Heart left ventricle (tissue), 16 donors: Measurements from ENCODE around the gene SPRYD7. TPM values are rescaled to one million over a fixed set of nuclear protein-coding genes. Genes with fewer than 3 reads are reported as not detected.
A peak's percentile ranks its signal among the peaks of the same experiment; 100 is the strongest.
"Not testable (repeated sequence)": the region's sequence is repeated elsewhere in the genome, so short reads cannot be mapped to it uniquely, and the experiment has no call there.

Experiments used
- ATAC-seq, 4 donors: fragments of 200-7000 bp; cut with Tn5 transposase; one replicate each; pipeline ENCODE4 v1.9.1; 2020 to 2022; ENCODE audit warnings: moderate library complexity in 4 of 4, mild to moderate bottlenecking in 3 of 4, moderate number of reproducible peaks in 1 of 4
- DNase-seq, 5 donors: peaks; one replicate each; pipeline ENCODE4 v3.0.0-alpha.2; 2020
- H3K27ac ChIP-seq, 12 donors: fragments of 200-600 bp; sonication (generic) in 4 of 12; one replicate each; pipeline versions ENCODE4 v1.5.0 to v1.8.0; 2016 to 2022; ENCODE audit warnings: mild to moderate bottlenecking in 2 of 12
- H3K27me3 ChIP-seq, 9 donors: fragments of 200-600 bp; sonication (generic) in 2 of 9; one replicate each; pipeline versions ENCODE4 v1.5.1 to v1.8.0; 2016 to 2022; ENCODE audit warnings: mild to moderate bottlenecking in 3 of 9
- H3K36me3 ChIP-seq, 9 donors: fragments of 200-600 bp; sonication (generic) in 2 of 9; one replicate each; pipeline versions ENCODE4 v1.5.0 to v1.8.0; 2018 to 2022; ENCODE audit warnings: mild to moderate bottlenecking in 2 of 9
- H3K4me1 ChIP-seq, 12 donors: fragments of 200-600 bp; sonication (generic) in 4 of 12; one replicate each; pipeline versions ENCODE4 v1.5.0 to v1.8.0; 2016 to 2022; ENCODE audit warnings: mild to moderate bottlenecking in 3 of 12
- H3K4me3 ChIP-seq, 12 donors: fragments of 200-600 bp; sonication (generic) in 4 of 12; one replicate each; pipeline versions ENCODE4 v1.5.0 to v1.8.0; 2017 to 2022; ENCODE audit warnings: mild to moderate bottlenecking in 9 of 12, moderate library complexity in 4 of 12
- H3K9me3 ChIP-seq, 12 donors: fragments of 200-600 bp; sonication (generic) in 4 of 12; one replicate each; pipeline versions ENCODE4 v1.5.0 to v1.8.0; 2016 to 2022; ENCODE audit warnings: mild to moderate bottlenecking in 1 of 12
- CTCF ChIP-seq, 12 donors: fragments of 200-600 bp; sonication (generic) in 4 of 12; IDR thresholded peaks; one replicate each; pipeline versions ENCODE4 v1.5.0 to v1.8.0; 2018 to 2022; ENCODE audit warnings: antibody characterized with exemption in 12 of 12, mild to moderate bottlenecking in 5 of 12
- POLR2A ChIP-seq, 2 donors: fragments of 450-650 bp; IDR thresholded peaks; one replicate each; pipeline ENCODE4 v1.6.1; 2017; ENCODE audit warnings: antibody characterized with exemption in 2 of 2, mild to moderate bottlenecking in 2 of 2, moderate library complexity in 2 of 2
- WGBS, 4 donors: extraction: QIAGEN DNeasy Blood & Tissue Kit in 2 of 4; methylation state at CpG; one replicate each; pipeline versions ENCODE4 v1.1.5 to v1.1.7; 2013 to 2018; 5-methylcytosine and 5-hydroxymethylcytosine counted together
- intact Hi-C, 10 donors: fragments of 100-400 bp; cut with DNase I; formaldehyde crosslinking; loops; one replicate each; pipeline versions ENCODE4 v1.11.1 to v1.14.2; 2022
- polyA plus RNA-seq, 2 donors: library from polyadenylated mRNA; stranded (reverse); fragments of 200-250 nt; gene quantifications; one replicate each; pipeline ENCODE4 v1.2.3, GENCODE V29; 2013
- total RNA-seq, 9 donors: library from RNA; depleted of rRNA in 2 of 9; stranded (reverse); fragments of >200 nt in 2 of 9; fragmentation: NEBNext Ultra II Directional in 3 of 9; extraction: Animal tissue kit (Norgen Biotek cat#: 25700) in 3 of 9; gene quantifications; one replicate each; pipeline versions ENCODE4 v1.1.0 to v1.2.4, GENCODE V29; 2016 to 2023
- donor health status: ischemic (EF 13 %, LVEDD 7.1; RV severe dilation, severe dysfunction).
- donor health status: healthy with polysubstance abuse.
- donor health status: DM: no; HTN: yes; CAD: no.
- donor health status: DM: no; HTN: no; CAD: no.
- donor health status: ischemic (EF 25% LVEDD 6.9; RV normal size, moderate dysfunction).
- donor health status: ischemic (EF 25% LVEDD 5.7; RV mildly dilated, moderate dysfunction).
- donor health status: healthy.
- donor health status: DM: yes; HTN: yes; CAD: no.
- donor health status: ischemic (EF 35%, LVEDD 5.7; RV mildly dilated, moderate dysfunction).
- donor health status: nonischemic (EF 11% LVEDD 7.7; RV severe dilation, severe dysfunction).
- donor health status: DM: yes; HTN: yes; CAD: no.
- donor health status: PGD.
- donor health status: ischemic (EF 29% LVEDD 5.4; RV normal size, mild dysfunction).
- donor health status: nonischemic (EF 23%, LVEDD 6.1; RV moderate dilation, normal function).

The SPRYD7 gene
- total and polyA plus RNA-seq, 11 donors, result 6.3 to 14.4 (median 12.3) TPM

GRCh38 chr13:49922301-49922700 lies 13.8 kb downstream of the SPRYD7 start:
- Histone ChIP-seq H3K27ac (no peak overlapping the region), H3K36me3 (peaks cover 0 to 100% (median 72%) of the 10 kb centered on the region in 9 donors), H3K9me3 (no peaks in the 10 kb centered on the region), H3K4me1 (no peaks in the 10 kb centered on the region), H3K4me3 (no peak overlapping the region), H3K27me3 (no peaks in the 10 kb centered on the region)
- TF ChIP-seq CTCF (IDR thresholded peaks at IDR 0.05) (no peak), POLR2A (IDR thresholded peaks at IDR 0.05) (no peak)
- DNase-seq (no peak), ATAC-seq (no peak)
- intact Hi-C loops, result no loop called here

GRCh38 chr13:49920969-49921368 lies 15.2 kb downstream of the SPRYD7 start:
- H3K4me1 ChIP-seq, ATAC-seq, H3K4me3 ChIP-seq, H3K27ac ChIP-seq, H3K9me3 ChIP-seq, DNase-seq, H3K27me3 ChIP-seq, intact Hi-C loops: not testable (repeated sequence)
- WGBS, 4 donors, result 93 to 98% (median 96%) methylated on average over 4 of the region's 4 CpGs
- H3K36me3 ChIP-seq, result peaks cover 0 to 100% (median 73%) of the 10 kb centered on the region in 9 donors

- H3K4me3 ChIP-seq, ATAC-seq, DNase-seq, intact Hi-C loops, H3K27ac ChIP-seq, H3K9me3 ChIP-seq, H3K4me1 ChIP-seq, H3K27me3 ChIP-seq: not testable (repeated sequence)
- peaks cover 0 to 99% (median 72%) of the 10 kb centered on the region in 9 donors for H3K36me3 ChIP-seq
- WGBS, 4 donors, result 96 to 98% (median 98%) methylated on average over 8 of the region's 8 CpGs
These were observed 18.0 kb downstream of the SPRYD7 start for GRCh38 chr13:49918106-49918505.

GRCh38 chr13:49914947-49915346 lies 21.2 kb downstream of the SPRYD7 start:
- ATAC-seq (no peak), DNase-seq (no peak)
- H3K4me3 ChIP-seq, result no peak overlapping the region
- TF ChIP-seq CTCF (IDR thresholded peaks at IDR 0.05) (no peak), POLR2A (IDR thresholded peaks at IDR 0.05) (no peak)
- H3K27me3 ChIP-seq, result no peaks in the 10 kb centered on the region
- no peaks in the 10 kb centered on the region for H3K4me1 ChIP-seq
- intact Hi-C loops, result no loop called here
- 93 to 99% (median 97%) methylated on average over 1 of the region's 1 CpG for WGBS, 4 donors
- no peaks in the 10 kb centered on the region for H3K9me3 ChIP-seq
- H3K36me3 ChIP-seq, result peaks cover 0 to 82% (median 66%) of the 10 kb centered on the region in 9 donors
- H3K27ac ChIP-seq, result no peak overlapping the region

GRCh38 chr13:49908637-49909036 lies 27.5 kb downstream of the SPRYD7 start:
- peaks cover 0 to 24% (median 11%) of the 10 kb centered on the region in 9 donors for H3K36me3 ChIP-seq
- TF ChIP-seq CTCF (IDR thresholded peaks at IDR 0.05) (peak in 1 of 12 donors; percentile 4), POLR2A (IDR thresholded peaks at IDR 0.05) (no peak)
- intact Hi-C loops, result no loop called here
- H3K27me3 ChIP-seq, result no peaks in the 10 kb centered on the region
- ATAC-seq (no peak), DNase-seq (no peak)
- H3K27ac ChIP-seq, result no peak overlapping the region
- H3K9me3 ChIP-seq, result no peaks in the 10 kb centered on the region
- WGBS, 4 donors, result 80 to 84% (median 82%) methylated on average over 5 of the region's 5 CpGs
- no peak overlapping the region for H3K4me3 ChIP-seq
- H3K4me1 ChIP-seq, result no peaks in the 10 kb centered on the region
